Measurements from ENCODE around the gene GEMIN4.

- TF ChIP-seq CTCF (IDR thresholded peaks at IDR 0.05) = no peak
- no peak for TF ChIP-seq POLR2A (IDR thresholded peaks at IDR 0.05)
- TF ChIP-seq EP300 (IDR thresholded peaks at IDR 0.05) = no peak
Observed at GRCh38 chr17:728911-729310, 23.2 kb downstream of the GEMIN4 start.
